HepG2 (cell line): ENCODE results near the gene TBC1D14.

Experiments used
- BHLHE40 ChIP-seq: IDR thresholded peaks from 2 replicates; pipeline ENCODE4 v1.6.1; 2011; ENCODE audit warnings: low read length, improper control_type of control experiment
- EP300 ChIP-seq, 3 experiments: sonication (generic) in 1 of 3; formaldehyde crosslinking in 1 of 3; IDR thresholded peaks; 2 replicates each; pipeline versions ENCODE4 v1.5.1 to v1.6.1; 2011 to 2020; ENCODE audit warnings: low read depth in 2 of 3, low read length in 2 of 3, borderline replicate concordance in 1 of 3, improper control_type of control experiment in 1 of 3, mild to moderate bottlenecking in 1 of 3, missing genetic modification reagents in 1 of 3, moderate library complexity in 1 of 3
- JUN ChIP-seq: sonication (generic); formaldehyde crosslinking; IDR thresholded peaks from 2 replicates; pipeline ENCODE4 v1.4.0; 2020; ENCODE audit warnings: mild to moderate bottlenecking, missing genetic modification reagents
- MZF1 ChIP-seq: sonication (generic); formaldehyde crosslinking; IDR thresholded peaks from 2 replicates; pipeline ENCODE4 v1.8.1; 2023; ENCODE audit warnings: mild to moderate bottlenecking, missing genetic modification reagents, borderline replicate concordance
- PATZ1 ChIP-seq: sonication (generic); formaldehyde crosslinking; IDR thresholded peaks from 2 replicates; pipeline ENCODE4 v1.4.0; 2020; ENCODE audit warnings: missing genetic modification reagents
- PLSCR1 ChIP-seq: sonication (generic); formaldehyde crosslinking; IDR thresholded peaks from 2 replicates; pipeline ENCODE4 v1.5.0; 2020; ENCODE audit warnings: missing genetic modification reagents, mild to moderate bottlenecking, borderline replicate concordance
- SP1 ChIP-seq, 2 experiments: fragments of 450-650 bp in 1 of 2; sonication (generic) in 1 of 2; formaldehyde crosslinking in 1 of 2; IDR thresholded peaks; 2 replicates each; pipeline versions ENCODE4 v1.4.0 to v1.6.1; 2016 to 2020; ENCODE audit warnings: missing genetic modification reagents in 1 of 2
- SP2 ChIP-seq: sonication (generic); formaldehyde crosslinking; IDR thresholded peaks from 2 replicates; pipeline ENCODE4 v1.5.1; 2020; ENCODE audit warnings: mild to moderate bottlenecking, missing genetic modification reagents

- no peak for TF ChIP-seq PLSCR1 (CRISPR knock-in tag)
- TF ChIP-seq PATZ1, result no peak
- TF ChIP-seq MZF1 (CRISPR knock-in tag), result no peak
- TF ChIP-seq BHLHE40, result no peak
- TF ChIP-seq SP2 (CRISPR knock-in tag), result no peak
- TF ChIP-seq EP300 (IDR thresholded peaks at IDR 0.05; ENCODE audit: low read depth in 2 of 2, low read length in 2 of 2), result no peak
- TF ChIP-seq EP300 (CRISPR knock-in tag; IDR thresholded peaks at IDR 0.05; ENCODE audit: borderline replicate concordance), result no peak
- no peak for TF ChIP-seq JUN (CRISPR knock-in tag)
- no peak for TF ChIP-seq SP1 (IDR thresholded peaks at IDR 0.05)
- no peak for TF ChIP-seq SP1 (CRISPR knock-in tag; IDR thresholded peaks at IDR 0.05)
Observed at GRCh38 chr4:7001271-7001670, 91.6 kb downstream of the TBC1D14 start.
